Astrocyte (in vitro differentiated cells and primary cell): ENCODE data around the gene ZNF556. TPM values are rescaled to one million over a fixed set of nuclear protein-coding genes. Genes with fewer than 3 reads are reported as not detected.

Source experiments
- DNase-seq: peaks from one replicate; pipeline ENCODE4 v3.0.0-alpha.2; 2010; ENCODE audit warnings: low read depth
- FAIRE-seq: peaks from 2 replicates; lab custom pipeline; 2011; peaks lifted over from hg19 to GRCh38; lab: Jason Lieb, UNC
- H2AFZ ChIP-seq: 2 replicates; pipeline ENCODE4 v1.6.0; 2012; ENCODE audit warnings: low read depth, low read length, inconsistent platforms
- H3K27ac ChIP-seq: 2 replicates; pipeline ENCODE4 v1.5.1; 2011; ENCODE audit warnings: low read depth, low read length, inconsistent platforms
- H3K27me3 ChIP-seq: 2 replicates; pipeline ENCODE4 v1.6.0; 2011; ENCODE audit warnings: low read length, inconsistent platforms; ENCODE audit not compliant: insufficient read depth
- H3K36me3 ChIP-seq: 2 replicates; pipeline ENCODE4 v1.5.1; 2011; ENCODE audit warnings: low read length, inconsistent platforms; ENCODE audit not compliant: insufficient read depth
- H3K4me1 ChIP-seq: 2 replicates; pipeline ENCODE4 v1.5.1; 2011; ENCODE audit warnings: low read length, inconsistent platforms; ENCODE audit not compliant: insufficient read depth
- H3K4me2 ChIP-seq: 2 replicates; pipeline ENCODE4 v1.6.0; 2012; ENCODE audit warnings: low read length, inconsistent platforms
- H3K4me3 ChIP-seq: 2 replicates; pipeline ENCODE4 v1.5.1; 2011; ENCODE audit warnings: low read depth, mild to moderate bottlenecking, low read length, inconsistent platforms; ENCODE audit not compliant: insufficient read depth
- H3K79me2 ChIP-seq: 2 replicates; pipeline ENCODE4 v1.6.0; 2012; ENCODE audit warnings: mild to moderate bottlenecking, low read length, inconsistent platforms; ENCODE audit not compliant: insufficient read depth
- H3K9ac ChIP-seq: 2 replicates; pipeline ENCODE4 v1.6.0; 2012; ENCODE audit warnings: mild to moderate bottlenecking, low read length, inconsistent platforms
- H3K9me3 ChIP-seq: 2 replicates; pipeline ENCODE4 v1.5.1; 2012; ENCODE audit warnings: low read depth, mild to moderate bottlenecking, low read length, inconsistent platforms; ENCODE audit not compliant: insufficient read depth
- H4K20me1 ChIP-seq: 2 replicates; pipeline ENCODE4 v1.6.0; 2012; ENCODE audit warnings: low read length, inconsistent platforms; ENCODE audit not compliant: insufficient read depth
- H3K27ac Mint-ChIP-seq: one replicate; pipeline ENCODE4 v1.8.0; 2021; ENCODE audit warnings: mild to moderate bottlenecking, mixed read lengths; ENCODE audit not compliant: unreplicated experiment
- H3K27me3 Mint-ChIP-seq: one replicate; pipeline ENCODE4 v1.8.0; 2021; ENCODE audit warnings: low read depth, mixed read lengths; ENCODE audit not compliant: unreplicated experiment
- H3K36me3 Mint-ChIP-seq: one replicate; pipeline ENCODE4 v1.8.0; 2021; ENCODE audit warnings: low read depth, mixed read lengths; ENCODE audit not compliant: unreplicated experiment
- H3K4me1 Mint-ChIP-seq: one replicate; pipeline ENCODE4 v1.8.0; 2021; ENCODE audit warnings: low read depth, mixed read lengths; ENCODE audit not compliant: unreplicated experiment
- H3K4me3 Mint-ChIP-seq: one replicate; pipeline ENCODE4 v1.8.0; 2021; ENCODE audit warnings: mild to moderate bottlenecking, moderate library complexity, mixed read lengths; ENCODE audit not compliant: unreplicated experiment
- H3K9me3 Mint-ChIP-seq: one replicate; pipeline ENCODE4 v1.8.0; 2021; ENCODE audit warnings: mild to moderate bottlenecking, mixed read lengths; ENCODE audit not compliant: unreplicated experiment
- CTCF ChIP-seq: IDR thresholded peaks from 2 replicates; pipeline ENCODE4 v1.5.1; 2011; ENCODE audit warnings: low read depth, mild to moderate bottlenecking, inconsistent platforms, low read length, moderate library complexity; ENCODE audit not compliant: insufficient read depth
- EZH2 ChIP-seq: IDR thresholded peaks from 2 replicates; pipeline ENCODE4 v1.6.1; 2012; ENCODE audit warnings: mild to moderate bottlenecking, low read length, inconsistent platforms; ENCODE audit not compliant: insufficient read depth
- total RNA-seq: library from RNA; stranded (reverse); gene quantifications from 2 replicates; pipeline ENCODE4 v1.2.1, GENCODE V29; 2021

ZNF556 gene
- total RNA-seq, 1 donor from 2014 or later = not detected

GRCh38 chr19:2824129-2824528 is 43.0 kb upstream of the ZNF556 start:
- Mint-ChIP-seq H3K4me1 (no peaks in the 10 kb centered on the region), H3K27ac (no peak overlapping the region), H3K27me3 (no peaks in the 10 kb centered on the region), H3K36me3 (peaks cover 55% of the 10 kb centered on the region), H3K9me3 (peaks cover 27% of the 10 kb centered on the region), H3K4me3 (no peak overlapping the region)
- H3K4me3 ChIP-seq = no peak overlapping the region
- H3K4me2 ChIP-seq = no peak overlapping the region
- H3K9me3 ChIP-seq = peaks cover 4% of the 10 kb centered on the region
- H3K4me1 ChIP-seq = no peaks in the 10 kb centered on the region
- H3K27me3 ChIP-seq = no peaks in the 10 kb centered on the region
- peaks cover 4% of the 10 kb centered on the region for H3K79me2 ChIP-seq
- no peaks in the 10 kb centered on the region for H4K20me1 ChIP-seq
- no peak overlapping the region for H3K9ac ChIP-seq
- TF ChIP-seq EZH2 (no peak), CTCF (no peak)
- no peaks in the 10 kb centered on the region for H3K36me3 ChIP-seq
- H2AFZ ChIP-seq = no peak overlapping the region
- no peak overlapping the region for H3K27ac ChIP-seq
- no peak for DNase-seq
- no peak for FAIRE-seq

- Mint-ChIP-seq H3K4me1 (no peaks in the 10 kb centered on the region), H3K9me3 (peaks cover 46% of the 10 kb centered on the region), H3K36me3 (peaks cover 65% of the 10 kb centered on the region), H3K4me3 (no peak overlapping the region), H3K27ac (no peak overlapping the region), H3K27me3 (no peaks in the 10 kb centered on the region)
- no peak for DNase-seq
- Histone ChIP-seq H3K27ac (no peak overlapping the region), H3K79me2 (no peaks in the 10 kb centered on the region), H3K36me3 (no peaks in the 10 kb centered on the region), H2AFZ (no peak overlapping the region), H3K27me3 (no peaks in the 10 kb centered on the region), H3K4me2 (no peak overlapping the region), H4K20me1 (no peaks in the 10 kb centered on the region), H3K4me1 (no peaks in the 10 kb centered on the region), H3K9me3 (peaks cover 4% of the 10 kb centered on the region), H3K9ac (no peak overlapping the region), H3K4me3 (no peak overlapping the region)
- FAIRE-seq = no peak
- TF ChIP-seq EZH2 = no peak
- no peak for TF ChIP-seq CTCF
Measured at GRCh38 chr19:2827022-2827421, 40.1 kb upstream of the ZNF556 start.

DNA sequence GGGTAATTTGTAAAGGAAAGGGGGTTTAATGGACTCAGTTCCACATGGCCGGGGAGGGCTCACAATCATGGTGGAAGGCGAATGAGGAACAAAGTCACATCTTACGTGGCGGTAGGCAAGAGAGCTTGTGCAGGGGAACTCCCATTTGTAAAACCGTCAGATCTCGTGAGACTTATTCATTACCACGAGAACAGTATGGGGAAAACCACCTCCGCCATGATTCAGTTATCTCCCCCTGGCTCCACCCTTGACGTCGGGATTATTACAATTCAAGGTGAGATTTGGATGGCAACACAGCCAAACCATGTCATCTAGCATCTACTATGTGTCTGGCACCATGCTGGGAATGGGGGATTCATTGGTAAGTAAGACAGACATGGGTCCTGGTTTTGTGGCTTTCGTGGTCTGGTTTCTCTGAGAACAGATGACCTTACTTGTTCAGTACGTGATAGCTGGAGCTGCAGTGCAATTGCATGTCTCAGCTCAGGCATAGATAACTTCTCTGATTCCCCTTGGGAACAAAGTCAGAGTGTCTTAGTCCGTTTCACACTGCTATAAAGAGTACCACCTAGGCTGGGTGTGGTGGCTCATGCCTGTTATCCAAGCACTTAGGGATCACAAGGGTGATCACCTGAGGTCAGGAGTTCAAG is 39.2 kb upstream of the ZNF556 start:
- peaks cover 11% of the 10 kb centered on the region for H3K9me3 ChIP-seq
- no peak overlapping the region for H3K27ac ChIP-seq
- H3K27ac Mint-ChIP-seq = no peak overlapping the region
- H3K4me1 ChIP-seq = no peaks in the 10 kb centered on the region
- H3K27me3 Mint-ChIP-seq = no peaks in the 10 kb centered on the region
- H3K36me3 ChIP-seq = no peaks in the 10 kb centered on the region
- FAIRE-seq (no peak), DNase-seq (no peak)
- no peaks in the 10 kb centered on the region for H4K20me1 ChIP-seq
- H3K4me3 ChIP-seq = no peak overlapping the region
- H3K27me3 ChIP-seq = no peaks in the 10 kb centered on the region
- H3K9ac ChIP-seq = no peak overlapping the region
- H3K4me3 Mint-ChIP-seq = no peak overlapping the region
- H3K36me3 Mint-ChIP-seq = peaks cover 73% of the 10 kb centered on the region
- no peaks in the 10 kb centered on the region for H3K79me2 ChIP-seq
- H3K4me1 Mint-ChIP-seq = no peaks in the 10 kb centered on the region
- peaks cover 54% of the 10 kb centered on the region for H3K9me3 Mint-ChIP-seq
- H3K4me2 ChIP-seq = no peak overlapping the region
- no peak for TF ChIP-seq CTCF
- TF ChIP-seq EZH2 = no peak
- no peak overlapping the region for H2AFZ ChIP-seq
